Common myeloid progenitor, CD34-positive (primary cell): ENCODE results near the gene MTHFD1L.
A peak's percentile ranks its signal among the peaks of the same experiment; 100 is the strongest.

ENCODE experiments used
- CTCF ChIA-PET: fragments of 350-600 bp; sonication (Branson Sonifier 250); formaldehyde crosslinking; loops from one replicate; lab custom pipeline; 2021; ENCODE audit warnings: antibody characterized with exemption; lab: Charles Lee
- POLR2A ChIA-PET: fragments of 350-600 bp; sonication (Branson Sonifier 250); formaldehyde crosslinking; loops from one replicate; lab custom pipeline; 2021; ENCODE audit warnings: antibody characterized with exemption; lab: Charles Lee
- DNase-seq, 3 donors: peaks; one replicate each; pipeline versions ENCODE4 v3.0.0 to v3.0.0-alpha.2; 2013
- H3K27ac ChIP-seq, 2 experiments: 1 replicate in 1 of 2; 2 replicates in 1 of 2; pipeline ENCODE4 v1.7.0; 2013; ENCODE audit warnings: inconsistent platforms in 2 of 2, low read length in 2 of 2, mild to moderate bottlenecking in 2 of 2, low read depth in 1 of 2, moderate library complexity in 1 of 2; ENCODE audit not compliant: severe bottlenecking in 2 of 2, insufficient read depth in 1 of 2, poor library complexity in 1 of 2
- H3K27me3 ChIP-seq, 5 experiments: replicated peaks in 2 of 5; 1 replicate in 3 of 5; 2 replicates in 2 of 5; pipeline versions ENCODE4 v1.6.1 to v1.7.0; 2013; ENCODE audit warnings: low read length in 4 of 5, mild to moderate bottlenecking in 2 of 5, moderate library complexity in 2 of 5, inconsistent platforms in 1 of 5; ENCODE audit not compliant: insufficient read depth in 5 of 5, control insufficient read depth in 4 of 5
- H3K36me3 ChIP-seq, 4 experiments: 1 replicate in 2 of 4; 2 replicates in 2 of 4; pipeline versions ENCODE4 v1.6.1 to v1.7.0; 2013; ENCODE audit warnings: low read length in 3 of 4, control low read depth in 1 of 4, mild to moderate bottlenecking in 1 of 4; ENCODE audit not compliant: control insufficient read depth in 4 of 4, insufficient read depth in 4 of 4
- H3K4me1 ChIP-seq, 4 experiments: 1 replicate in 3 of 4; 2 replicates in 1 of 4; pipeline versions ENCODE4 v1.6.1 to v1.7.1; 2013; ENCODE audit warnings: low read length in 3 of 4, mild to moderate bottlenecking in 3 of 4, control low read depth in 1 of 4, inconsistent platforms in 1 of 4, moderate library complexity in 1 of 4; ENCODE audit not compliant: control insufficient read depth in 4 of 4, insufficient read depth in 4 of 4; ENCODE audit errors: control extremely low read depth in 1 of 4
- H3K4me3 ChIP-seq, 7 experiments: 1 replicate in 4 of 7; 2 replicates in 3 of 7; pipeline versions ENCODE4 v1.5.1 to v1.7.0; 2013; ENCODE audit warnings: mild to moderate bottlenecking in 7 of 7, low read length in 6 of 7, moderate library complexity in 6 of 7, inconsistent platforms in 2 of 7, low read depth in 2 of 7, control low read depth in 1 of 7; ENCODE audit not compliant: insufficient read depth in 4 of 7, control insufficient read depth in 1 of 7; ENCODE audit errors: extremely low read depth in 1 of 7
- H3K9me3 ChIP-seq, 5 experiments: 1 replicate in 4 of 5; 2 replicates in 1 of 5; pipeline versions ENCODE4 v1.6.1 to v1.7.1; 2013; ENCODE audit warnings: low read length in 4 of 5, mild to moderate bottlenecking in 2 of 5, inconsistent platforms in 1 of 5, low read depth in 1 of 5, moderate library complexity in 1 of 5; ENCODE audit not compliant: control insufficient read depth in 4 of 5, insufficient read depth in 2 of 5; ENCODE audit errors: control extremely low read depth in 1 of 5
- WGBS: methylation state at CpG from one replicate; pipeline ENCODE4 v1.1.5; 2013; ENCODE audit not compliant: insufficient coverage; 5-methylcytosine and 5-hydroxymethylcytosine counted together

The MTHFD1L gene

DNA sequence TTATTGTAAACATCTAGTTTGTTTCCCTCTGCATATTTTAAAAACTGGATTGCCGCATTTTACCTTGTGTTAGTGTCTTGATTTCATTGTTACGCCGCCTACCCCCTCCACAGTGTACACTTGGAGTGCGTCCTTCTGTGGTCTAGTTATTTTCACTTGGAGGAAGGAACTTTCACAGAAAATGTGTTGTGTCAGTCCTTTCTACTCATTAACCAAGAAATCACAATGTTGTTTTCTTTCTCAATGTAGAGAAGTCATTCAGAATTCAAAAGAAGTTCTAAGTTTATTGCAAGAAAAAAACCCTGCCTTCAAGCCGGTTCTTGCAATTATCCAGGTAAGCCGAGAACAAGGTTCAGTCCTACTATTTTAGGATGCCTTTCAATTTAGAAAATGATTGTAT lies 10.3 kb downstream of the MTHFD1L start:
- no peak overlapping the region for H3K27ac ChIP-seq
- no peaks in the 10 kb centered on the region for H3K27me3 ChIP-seq
- H3K9me3 ChIP-seq: no peaks in the 10 kb centered on the region
- H3K36me3 ChIP-seq: peaks cover 2 to 43% (median 8%) of the 10 kb centered on the region in 4 experiments
- no peak overlapping the region for H3K4me3 ChIP-seq
- WGBS: 84% methylated on average over 5 of the region's 6 CpGs
- POLR2A ChIA-PET: no interaction called here
- CTCF ChIA-PET: interaction anchor here (0.6 kb wide), 1 partner anchor 141 kb away, joined by 3 read pairs; no protein-coding TSS in a partner anchor
- no peak for DNase-seq
- H3K4me1 ChIP-seq: peaks cover 0 to 4% (median 0%) of the 10 kb centered on the region in 4 experiments

DNA sequence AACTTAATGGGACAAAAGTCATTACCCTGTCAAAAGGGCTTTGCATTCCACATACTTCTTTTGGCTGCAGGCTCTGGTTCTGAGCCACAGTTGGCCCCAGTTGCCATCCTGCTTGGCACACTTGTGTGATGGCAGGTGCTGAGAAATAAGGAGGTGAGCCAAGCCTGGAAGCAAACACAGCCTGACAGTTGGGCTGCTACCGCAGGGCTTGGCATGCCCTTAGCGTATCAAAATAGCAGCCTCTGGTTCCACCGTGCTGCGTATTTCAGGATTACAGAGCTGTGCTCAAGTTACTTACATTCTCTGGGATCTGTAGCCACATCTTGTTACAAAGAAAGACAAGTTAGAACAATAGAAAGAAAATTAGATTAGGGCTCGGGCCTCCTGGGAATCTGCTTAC lies 11.1 kb downstream of the MTHFD1L start:
- no peak for DNase-seq
- CTCF ChIA-PET: no interaction called here
- 90% methylated on average over 4 of the region's 5 CpGs for WGBS
- Histone ChIP-seq H3K9me3 (no peaks in the 10 kb centered on the region), H3K4me1 (peaks cover 0 to 4% (median 0%) of the 10 kb centered on the region in 4 experiments), H3K27ac (no peak overlapping the region), H3K27me3 (no peaks in the 10 kb centered on the region), H3K4me3 (no peak overlapping the region), H3K36me3 (peaks cover 2 to 43% (median 8%) of the 10 kb centered on the region in 4 experiments)
- POLR2A ChIA-PET: no interaction called here

DNA sequence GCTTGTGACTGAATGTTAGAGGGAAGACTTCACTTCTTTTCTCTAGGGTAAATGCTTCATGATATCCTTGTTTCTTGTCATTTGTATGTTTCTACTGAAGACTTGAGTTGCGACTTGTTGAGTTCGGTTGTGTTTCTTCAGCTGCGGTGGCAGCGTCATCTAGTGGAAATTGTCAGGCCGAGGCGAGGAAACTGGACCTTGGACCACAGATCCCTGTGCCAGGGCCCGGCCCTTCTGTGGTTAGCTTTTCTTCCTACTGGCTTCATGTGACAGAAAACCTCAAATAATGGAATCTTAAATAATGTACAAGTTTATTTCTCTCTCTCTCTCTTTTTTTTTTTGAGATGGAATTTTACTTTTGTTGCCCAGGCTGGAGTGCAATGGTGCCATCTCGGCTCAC lies 12.4 kb downstream of the MTHFD1L start:
- H3K36me3 ChIP-seq: peaks cover 2 to 37% (median 8%) of the 10 kb centered on the region in 4 experiments
- H3K27me3 ChIP-seq: no peaks in the 10 kb centered on the region
- peaks cover 0 to 4% (median 0%) of the 10 kb centered on the region in 4 experiments for H3K4me1 ChIP-seq
- DNase-seq: no peak
- WGBS: 100% methylated on average over 2 of the region's 8 CpGs
- POLR2A ChIA-PET: no interaction called here
- CTCF ChIA-PET: interaction anchor here (0.8 to 2.2 kb wide), 4 partner anchors 9 to 446 kb away, joined by 3 to 8 read pairs (median 4); no protein-coding TSS in a partner anchor
- no peak overlapping the region for H3K27ac ChIP-seq
- H3K9me3 ChIP-seq: no peaks in the 10 kb centered on the region
- H3K4me3 ChIP-seq: no peak overlapping the region

DNA sequence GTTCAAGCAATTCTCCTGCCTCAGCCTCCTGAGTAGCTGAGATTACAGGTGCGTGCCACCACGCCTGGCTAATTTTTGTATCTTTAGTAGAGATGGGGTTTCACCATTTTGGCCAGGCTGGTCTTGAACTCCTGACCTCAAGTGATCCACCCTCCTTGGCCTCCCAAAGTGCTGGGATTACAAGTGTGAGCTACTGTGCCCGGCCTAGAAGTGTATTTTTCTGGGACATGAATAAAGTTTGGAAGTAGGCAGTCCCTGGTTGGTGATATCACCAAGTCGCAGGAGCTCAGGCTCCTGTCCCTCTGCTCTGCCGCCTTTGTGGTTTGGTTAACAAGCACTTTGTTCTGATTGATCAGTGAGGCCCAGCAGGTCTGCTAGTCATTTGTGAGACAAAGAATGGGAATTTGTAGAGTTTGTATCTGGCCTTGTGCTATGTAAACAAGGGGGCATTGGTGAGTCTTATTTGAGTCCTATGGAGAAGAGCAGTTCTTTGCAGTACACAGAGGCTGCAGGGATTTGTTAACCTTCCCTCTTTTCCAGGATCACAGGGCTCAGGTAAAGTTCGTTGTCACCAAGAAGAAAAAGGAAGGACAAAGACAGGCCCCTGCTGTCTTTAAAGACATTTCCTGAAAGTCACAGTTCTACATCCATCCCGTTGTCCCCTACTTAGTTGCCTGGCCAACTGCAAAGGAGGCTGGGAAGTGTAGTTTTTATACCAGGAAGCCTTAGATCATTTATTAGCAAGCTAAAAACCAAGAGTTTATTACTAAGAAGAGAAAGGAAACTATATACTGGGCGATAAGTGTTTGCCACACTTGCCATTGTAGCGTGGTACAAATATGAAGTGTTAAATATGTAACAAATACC lies 13.1 kb downstream of the MTHFD1L start:
- peak in 2 of 3 donors; percentile 15 to 53 for DNase-seq
- H3K4me3 ChIP-seq: no peak overlapping the region
- H3K4me1 ChIP-seq: peaks cover 0 to 4% (median 0%) of the 10 kb centered on the region in 4 experiments
- H3K27me3 ChIP-seq: no peaks in the 10 kb centered on the region
- H3K9me3 ChIP-seq: no peaks in the 10 kb centered on the region
- CTCF ChIA-PET: interaction anchor here (1.2 to 2.2 kb wide), 3 partner anchors 9 to 446 kb away, joined by 3 to 8 read pairs (median 4); no protein-coding TSS in a partner anchor
- H3K27ac ChIP-seq: no peak overlapping the region
- POLR2A ChIA-PET: no interaction called here
- WGBS: 93% methylated on average over 5 of the region's 9 CpGs
- H3K36me3 ChIP-seq: peaks cover 6 to 40% (median 11%) of the 10 kb centered on the region in 4 experiments

DNA sequence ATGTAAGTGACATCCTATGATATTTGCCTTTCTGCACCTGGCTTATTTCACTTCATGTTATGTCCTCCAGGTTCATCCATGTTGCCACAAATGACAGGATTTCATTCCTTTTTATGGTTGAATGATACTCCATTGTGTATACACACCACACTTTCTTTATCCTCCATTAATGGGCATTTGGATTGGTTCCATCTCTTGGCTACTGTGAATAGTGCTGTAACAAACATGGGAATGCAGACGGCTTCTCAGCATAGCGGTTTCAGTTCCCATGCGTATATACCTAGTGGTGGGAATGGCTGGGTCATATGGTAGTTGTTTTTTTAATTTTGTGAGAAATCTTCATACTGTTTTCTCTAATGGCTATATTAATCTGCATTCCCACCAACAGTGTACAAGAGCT lies 14.8 kb downstream of the MTHFD1L start:
- POLR2A ChIA-PET: no interaction called here
- DNase-seq: no peak
- Histone ChIP-seq H3K4me1 (peaks cover 0 to 1% (median 0%) of the 10 kb centered on the region in 4 experiments), H3K9me3 (no peaks in the 10 kb centered on the region), H3K27me3 (no peaks in the 10 kb centered on the region), H3K27ac (no peak overlapping the region), H3K36me3 (peaks cover 8 to 48% (median 18%) of the 10 kb centered on the region in 4 experiments), H3K4me3 (no peak overlapping the region)
- WGBS: no CpG with 5 or more reads among the region's 3 CpGs
- CTCF ChIA-PET: interaction anchor here (1.0 kb wide), 1 partner anchor 462 kb away, joined by 3 read pairs; no protein-coding TSS in a partner anchor

DNA sequence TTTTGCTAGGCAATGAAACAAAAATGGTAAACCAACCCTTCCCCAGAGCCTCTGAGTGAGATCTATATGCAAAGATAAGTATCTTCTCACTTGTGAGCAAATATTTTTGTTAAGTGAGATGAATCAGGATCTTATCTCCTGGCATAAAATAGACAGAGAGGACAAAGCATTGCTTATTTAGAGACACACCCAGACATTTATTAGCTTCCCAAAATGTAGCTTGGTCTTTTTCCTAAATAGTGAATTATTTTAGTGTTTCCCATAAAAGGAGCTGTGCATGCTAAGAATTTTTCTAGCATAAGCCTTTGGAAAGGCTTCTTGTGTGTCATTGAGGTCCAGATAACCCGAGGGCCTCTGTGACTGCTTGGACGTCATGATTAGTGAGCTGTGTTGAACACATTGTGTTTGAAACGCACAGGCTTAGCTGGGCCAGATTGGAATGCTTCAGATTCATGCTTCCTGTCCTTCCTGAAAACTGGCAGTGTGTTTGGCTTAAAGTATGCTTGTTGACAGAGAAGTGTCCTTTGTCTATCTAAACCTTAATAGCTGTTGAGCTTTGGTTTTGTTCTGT lies 16.5 kb downstream of the MTHFD1L start:
- Histone ChIP-seq H3K27ac (no peak overlapping the region), H3K9me3 (no peaks in the 10 kb centered on the region), H3K27me3 (no peaks in the 10 kb centered on the region), H3K36me3 (peaks cover 8 to 50% (median 20%) of the 10 kb centered on the region in 4 experiments), H3K4me3 (no peak overlapping the region), H3K4me1 (no peaks in the 10 kb centered on the region)
- WGBS: 100% methylated on average over 3 of the region's 3 CpGs
- POLR2A ChIA-PET: no interaction called here
- CTCF ChIA-PET: interaction anchor here (0.8 to 1.8 kb wide), 6 partner anchors 9 to 442 kb away, joined by 3 to 4 read pairs (median 3); partner anchors contain the start of gene MTHFD1L
- no peak for DNase-seq
